HG03439 (cell line): ENCODE results near the gene MACROD2.

Experiments used
- ATAC-seq: cut with Tn5 transposase; IDR thresholded peaks from one replicate; pipeline ENCODE4 v1.9.1; 2021; ENCODE audit warnings: mild to moderate bottlenecking, moderate library complexity; ENCODE audit not compliant: unreplicated experiment

MACROD2 gene

GRCh38 chr20:14332866-14333265, 337.6 kb downstream of the MACROD2 start:
- no peak for ATAC-seq

GRCh38 chr20:14333721-14334120, 338.4 kb downstream of the MACROD2 start:
- ATAC-seq, result no peak

- no peak for ATAC-seq
Observed at GRCh38 chr20:14334306-14334930, 339.1 kb downstream of the MACROD2 start.

GRCh38 chr20:14335052-14335451, 339.7 kb downstream of the MACROD2 start:
- no peak for ATAC-seq

GRCh38 chr20:14336686-14337085, 341.4 kb downstream of the MACROD2 start:
- no peak for ATAC-seq

GRCh38 chr20:14337400-14338171, 342.3 kb downstream of the MACROD2 start, which contains the start of gene FLRT3:
Gene FLRT3, minus strand, starts transcription at chr20:14337612. Its CDS starts 10,106 bp downstream, at chr20:14327506.
- peak; percentile 89 for ATAC-seq

- no peak for ATAC-seq
Observed at GRCh38 chr20:14341801-14342200, 346.5 kb downstream of the MACROD2 start.

GRCh38 chr20:14342918-14343317, 347.6 kb downstream of the MACROD2 start:
- no peak for ATAC-seq

GRCh38 chr20:14343491-14344065, 348.3 kb downstream of the MACROD2 start:
- no peak for ATAC-seq

- ATAC-seq, result no peak
Observed at GRCh38 chr20:14344746-14345145, 349.4 kb downstream of the MACROD2 start.

- ATAC-seq, result no peak
Observed at GRCh38 chr20:14355791-14356190, 360.5 kb downstream of the MACROD2 start.

- no peak for ATAC-seq
Observed at GRCh38 chr20:14360416-14360815, 365.1 kb downstream of the MACROD2 start.

GRCh38 chr20:14361509-14362345, 366.4 kb downstream of the MACROD2 start:
- no peak for ATAC-seq

- no peak for ATAC-seq
Observed at GRCh38 chr20:14374196-14374595, 378.9 kb downstream of the MACROD2 start.

GRCh38 chr20:14375416-14375985, 380.2 kb downstream of the MACROD2 start:
- no peak for ATAC-seq

GRCh38 chr20:14378326-14378725, 383.0 kb downstream of the MACROD2 start:
- no peak for ATAC-seq

- no peak for ATAC-seq
Observed at GRCh38 chr20:14383335-14383734, 388.0 kb downstream of the MACROD2 start.

- ATAC-seq, result no peak
Observed at GRCh38 chr20:14384416-14385175, 389.3 kb downstream of the MACROD2 start.

- no peak for ATAC-seq
Observed at GRCh38 chr20:14385176-14385740, 389.9 kb downstream of the MACROD2 start.

GRCh38 chr20:14386726-14387125, 391.4 kb downstream of the MACROD2 start:
- ATAC-seq, result no peak
